SH-SY5Y (cell line): ENCODE results near the gene TXNRD1.

Source experiments
- GATA2 ChIP-seq: IDR thresholded peaks from 2 replicates; pipeline ENCODE4 v1.6.1; 2011; ENCODE audit warnings: mild to moderate bottlenecking, low read depth, low read length
- GATA3 ChIP-seq: IDR thresholded peaks from 2 replicates; pipeline ENCODE4 v1.6.1; 2011; ENCODE audit warnings: low read depth, mild to moderate bottlenecking, low read length, moderate library complexity

- TF ChIP-seq GATA2 (no peak), GATA3 (no peak)
Observed at GRCh38 chr12:104243971-104244370, 28.4 kb downstream of the TXNRD1 start.
